GM12864 (cell line): ENCODE results near the gene BDH1.

Experiments used
- DNase-seq: peaks from one replicate; pipeline ENCODE4 v3.0.0-alpha.2; 2011; ENCODE audit warnings: low read depth
- H3K4me3 ChIP-seq: 2 replicates; pipeline ENCODE4 v1.5.1; 2011; ENCODE audit warnings: mild to moderate bottlenecking, low read depth, low read length, control low read depth
- CTCF ChIP-seq: IDR thresholded peaks from 2 replicates; pipeline ENCODE4 v1.5.1; 2011; ENCODE audit warnings: low read depth, mild to moderate bottlenecking, moderate library complexity, low read length, control low read depth, inconsistent platforms; ENCODE audit errors: missing control alignments

The BDH1 gene

GRCh38 chr3:197524128-197524527, 31.6 kb downstream of the BDH1 start:
- DNase-seq: no peak
- no peak for TF ChIP-seq CTCF
- H3K4me3 ChIP-seq: no peak overlapping the region

- no peak for TF ChIP-seq CTCF
- DNase-seq: no peak
- no peak overlapping the region for H3K4me3 ChIP-seq
These were observed 32.2 kb downstream of the BDH1 start for GRCh38 chr3:197523526-197523925.

DNA sequence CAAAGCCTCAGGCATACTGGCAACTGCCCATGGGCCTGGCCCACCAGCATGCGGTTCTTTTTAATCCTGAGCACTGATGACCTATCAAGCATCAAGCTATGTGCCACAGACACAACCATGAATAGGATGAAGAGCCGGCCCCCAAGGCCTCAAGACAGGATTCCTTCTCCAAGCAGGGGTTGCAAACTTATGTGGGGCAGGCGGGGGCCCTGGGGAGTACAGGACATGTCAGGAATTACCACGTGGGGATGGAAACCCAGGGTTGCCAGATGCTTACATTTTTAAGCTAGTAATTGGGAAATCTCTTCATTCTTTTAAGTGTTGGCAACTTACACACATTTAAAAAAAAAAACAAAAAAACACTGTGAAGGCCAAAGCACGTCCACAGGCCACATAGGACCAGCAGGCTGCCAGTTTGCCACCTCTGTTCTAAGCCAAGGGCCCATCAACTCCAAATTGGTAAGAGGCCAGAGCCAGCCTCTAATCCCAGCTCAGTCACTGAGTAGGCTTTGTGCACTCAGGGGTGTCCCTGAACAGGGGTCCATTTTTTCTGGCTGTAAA, 32.8 kb downstream of the BDH1 start:
- no peak overlapping the region for H3K4me3 ChIP-seq
- no peak for TF ChIP-seq CTCF
- no peak for DNase-seq

DNA sequence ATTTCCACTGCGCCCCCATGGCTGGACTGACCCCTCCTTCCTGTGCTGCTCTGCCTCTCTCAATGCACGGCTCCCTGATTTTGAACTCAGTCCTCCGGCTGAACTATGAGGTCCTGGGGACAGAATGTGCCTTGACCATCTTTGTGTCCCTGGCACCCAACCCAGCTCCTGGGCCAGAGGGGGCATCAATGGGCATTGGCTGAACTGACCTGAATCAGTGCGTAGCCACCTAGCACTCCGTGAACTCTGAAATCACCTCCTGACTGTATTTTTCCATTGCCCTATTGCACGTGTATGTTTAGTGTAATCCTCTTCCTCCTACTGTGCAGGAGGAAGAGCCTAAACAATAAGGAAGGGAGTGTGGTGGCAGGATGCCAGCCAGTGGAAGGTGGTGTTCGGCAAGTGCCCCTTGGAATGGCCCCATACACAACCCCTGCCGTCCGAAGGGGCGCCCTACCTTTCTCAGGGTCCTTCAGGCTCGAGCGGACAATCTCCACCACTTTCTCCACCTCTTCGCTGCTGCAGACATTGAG, 33.5 kb downstream of the BDH1 start:
- DNase-seq: no peak
- no peak for TF ChIP-seq CTCF
- H3K4me3 ChIP-seq: no peak overlapping the region

DNA sequence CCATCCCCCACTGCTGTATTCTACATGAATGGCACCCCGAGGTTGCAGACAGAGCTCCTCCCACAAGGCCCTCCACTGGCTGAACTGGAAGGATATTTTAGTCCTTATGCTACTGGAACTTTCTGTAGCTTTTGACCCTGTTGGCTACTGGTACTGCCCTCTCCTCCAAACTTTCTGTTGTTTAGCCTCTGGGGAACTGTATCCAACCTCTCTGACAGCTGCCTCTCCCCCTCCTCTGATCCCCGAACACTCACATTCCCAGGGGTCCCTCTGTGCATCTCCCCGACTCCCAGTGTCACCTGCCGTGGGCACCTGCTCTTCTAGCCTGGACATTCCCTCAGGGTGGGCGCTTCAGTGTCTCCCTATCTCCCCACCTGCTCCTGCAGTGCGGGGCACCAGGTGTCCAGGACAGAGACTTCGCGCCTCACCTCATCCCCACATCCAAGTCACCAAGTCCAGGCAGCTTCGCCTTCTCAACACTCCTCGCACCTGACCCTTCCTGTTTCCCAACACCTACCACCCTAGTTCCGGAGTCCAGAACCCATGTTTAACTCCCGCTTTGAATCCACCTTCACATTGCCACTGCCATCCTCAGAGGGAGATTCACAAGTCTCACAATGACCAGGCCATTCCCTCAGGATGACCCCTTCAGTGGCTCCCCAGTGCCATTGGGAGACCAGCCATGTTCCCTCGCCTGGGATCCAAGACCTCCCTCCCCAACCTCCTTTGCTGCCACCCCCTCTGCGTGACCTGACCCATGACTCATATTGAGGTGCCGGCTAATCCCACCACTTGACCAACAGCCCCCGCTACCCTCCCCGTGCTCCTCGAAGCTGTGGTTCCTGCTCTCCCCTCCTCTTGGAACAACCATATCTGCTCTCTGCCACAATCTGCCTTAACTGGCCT, 34.2 kb downstream of the BDH1 start:
- no peak for TF ChIP-seq CTCF
- H3K4me3 ChIP-seq: no peak overlapping the region
- no peak for DNase-seq

DNA sequence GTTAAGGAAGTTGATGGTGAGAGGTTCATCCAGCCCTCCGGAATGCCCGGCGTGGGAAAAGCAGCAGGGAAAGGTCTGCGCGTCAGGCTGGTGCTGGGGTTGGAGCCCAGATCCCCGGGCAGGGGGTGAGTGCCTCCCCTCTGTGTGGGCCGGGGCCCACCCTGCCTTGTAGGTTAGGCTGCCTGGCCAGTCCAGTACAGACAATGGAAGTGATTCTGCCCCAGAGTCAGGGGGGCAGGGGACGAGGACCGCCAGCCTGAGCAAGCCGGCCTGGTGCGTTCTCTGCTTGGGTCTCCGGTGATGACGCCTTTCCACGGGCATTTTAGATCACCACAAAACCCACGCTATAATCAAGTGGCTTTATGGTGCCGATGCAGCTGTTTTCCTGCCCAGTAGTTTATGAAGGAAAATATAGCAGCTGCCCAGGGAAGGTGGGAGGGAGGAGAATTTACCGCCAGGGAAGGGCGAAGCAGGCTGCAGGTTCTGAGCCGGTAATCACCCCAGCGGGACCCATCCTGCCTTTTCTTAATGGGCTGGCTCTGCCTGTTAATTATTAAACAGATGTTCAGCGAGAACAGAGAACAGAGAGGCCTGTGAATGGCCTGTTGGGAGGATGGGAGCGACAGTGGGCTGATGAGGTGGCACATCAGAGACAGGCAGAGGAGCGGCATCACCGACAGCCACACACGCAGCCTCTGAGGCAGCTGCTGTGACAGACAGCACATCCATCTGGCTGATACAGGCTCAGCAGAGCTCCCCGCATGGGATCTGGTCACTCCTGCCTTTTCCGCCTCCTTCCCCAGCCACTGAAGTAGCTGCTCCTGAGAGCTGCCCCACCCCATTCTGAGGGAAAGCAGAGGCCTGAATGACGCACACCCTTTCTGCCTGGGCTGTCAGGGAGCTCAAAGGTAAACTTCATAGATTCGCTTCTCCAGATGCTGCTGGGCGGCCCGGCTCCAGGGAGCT, 35.2 kb downstream of the BDH1 start:
- no peak for DNase-seq
- no peak overlapping the region for H3K4me3 ChIP-seq
- TF ChIP-seq CTCF: no peak
